Left forelimb (tissue), 1 donor: ENCODE measurements around the gene GLT8D1.
"Not testable (repeated sequence)": the region's sequence is repeated elsewhere in the genome, so short reads cannot be mapped to it uniquely, and the experiment has no call there.

Experiments
- DNase-seq: peaks from one replicate; pipeline ENCODE4 v3.0.0-alpha.2; 2018; ENCODE audit warnings: low spot score

Gene GLT8D1

GRCh38 chr3:52679811-52680210, 25.8 kb downstream of the GLT8D1 start:
- DNase-seq: no peak

- DNase-seq: no peak
Observed at GRCh38 chr3:52679199-52679538, 26.4 kb downstream of the GLT8D1 start.

- no peak for DNase-seq
Observed at GRCh38 chr3:52678265-52679198, 27.1 kb downstream of the GLT8D1 start.

GRCh38 chr3:52676201-52676600, 29.4 kb downstream of the GLT8D1 start:
- not testable (repeated sequence) for DNase-seq

GRCh38 chr3:52671676-52672075, 33.9 kb downstream of the GLT8D1 start:
- no peak for DNase-seq

GRCh38 chr3:52670621-52671521, 34.7 kb downstream of the GLT8D1 start:
- DNase-seq: no peak

GRCh38 chr3:52663098-52663497, 42.5 kb downstream of the GLT8D1 start:
- no peak for DNase-seq

- DNase-seq: no peak
Observed at GRCh38 chr3:52660046-52660445, 45.5 kb downstream of the GLT8D1 start.

- DNase-seq: no peak
Observed at GRCh38 chr3:52655895-52656294, 49.7 kb downstream of the GLT8D1 start.

- DNase-seq: no peak
Observed at GRCh38 chr3:52651592-52651991, 54.0 kb downstream of the GLT8D1 start.

- DNase-seq: no peak
Observed at GRCh38 chr3:52650439-52650838, 55.2 kb downstream of the GLT8D1 start.

GRCh38 chr3:52649461-52650210, 56.0 kb downstream of the GLT8D1 start:
- no peak for DNase-seq

- DNase-seq: no peak
Observed at GRCh38 chr3:52645549-52645948, 60.0 kb downstream of the GLT8D1 start.
